Stomach (tissue), 9 donors: ENCODE measurements around the gene EIF4G1. TPM values are rescaled to one million over a fixed set of nuclear protein-coding genes. Genes with fewer than 3 reads are reported as not detected.

ENCODE experiments used
- DNase-seq, 2 donors: peaks; one replicate each; pipeline versions ENCODE4 v3.0.0 to v3.0.0-alpha.2; 2013 to 2019
- H3K27ac ChIP-seq, 5 donors: fragments of 200-600 bp in 4 of 5; sonication (generic) in 4 of 5; one replicate each; pipeline ENCODE4 v1.5.1; 2013 to 2019; ENCODE audit warnings: mild to moderate bottlenecking in 1 of 5, moderate library complexity in 1 of 5
- H3K27me3 ChIP-seq, 3 donors: fragments of 200-600 bp; sonication (generic); one replicate each; pipeline ENCODE4 v1.5.1; 2017 to 2019; ENCODE audit warnings: mixed run types in 1 of 3
- H3K36me3 ChIP-seq, 4 donors: fragments of 200-600 bp; sonication (generic); 1 replicate in 3 of 4; 2 replicates in 1 of 4; pipeline ENCODE4 v1.5.1; 2016 to 2019
- H3K4me1 ChIP-seq, 4 donors: fragments of 200-600 bp; sonication (generic); one replicate each; pipeline ENCODE4 v1.5.1; 2016 to 2019
- H3K4me3 ChIP-seq, 4 donors: fragments of 200-600 bp; sonication (generic) in 3 of 4; one replicate each; pipeline ENCODE4 v1.5.1; 2016 to 2019; ENCODE audit warnings: mild to moderate bottlenecking in 1 of 4
- H3K9me3 ChIP-seq, 4 donors: fragments of 200-600 bp; sonication (generic); one replicate each; pipeline ENCODE4 v1.5.1; 2016 to 2019
- EP300 ChIP-seq: sonication (generic); formaldehyde crosslinking; IDR thresholded peaks from one replicate; pipeline ENCODE4 v1.6.1; 2017; ENCODE audit warnings: antibody characterized with exemption
- POLR2A ChIP-seq, 4 donors: fragments of 450-650 bp; IDR thresholded peaks; one replicate each; pipeline ENCODE4 v1.6.1; 2016; ENCODE audit warnings: antibody characterized with exemption in 4 of 4, control low read depth in 2 of 4, mild to moderate bottlenecking in 1 of 4, moderate library complexity in 1 of 4
- POLR2AphosphoS5 ChIP-seq, 3 donors: sonication (generic); formaldehyde crosslinking; IDR thresholded peaks; one replicate each; pipeline ENCODE4 v1.6.1; 2016; ENCODE audit warnings: antibody characterized with exemption in 3 of 3
- WGBS, 5 donors: extraction: QIAGEN DNeasy Blood & Tissue Kit in 3 of 5; methylation state at CpG; one replicate each; pipeline versions ENCODE4 v1.1.5 to v1.1.7; 2013 to 2018; 5-methylcytosine and 5-hydroxymethylcytosine counted together
- intact Hi-C: fragments of 100-400 bp; cut with DNase I; formaldehyde crosslinking; loops from one replicate; pipeline ENCODE4 v1.15.1; 2023; ENCODE audit warnings: low total_unique reads
- polyA plus RNA-seq, 3 donors: library from polyadenylated mRNA; stranded (reverse); fragments of 200-250 nt; gene quantifications; one replicate each; pipeline ENCODE4 v1.2.3, GENCODE V29; 2013
- total RNA-seq, 5 donors: library from RNA; depleted of rRNA; stranded (reverse); fragments of >200 nt; gene quantifications; one replicate each; pipeline versions ENCODE4 v1.1.0 to v1.2.3, GENCODE V29; 2014 to 2016
- TF ChIP-seq, protein P1 (sequence below), 7 experiments: fragments of 450-650 bp in 4 of 7; fragments of 200-600 bp in 3 of 7; sonication (generic) in 3 of 7; IDR thresholded peaks; one replicate each; pipeline ENCODE4 v1.5.1; 2016 to 2019; ENCODE audit warnings: antibody characterized with exemption in 7 of 7, control low read depth in 2 of 7, mild to moderate bottlenecking in 1 of 7
- donor health status: healthy with polysubstance abuse.
- donor health status: Bipolar disorder and iron deficiency.
- donor health status: healthy.

EIF4G1 gene
- total and polyA plus RNA-seq, 8 donors, result 86.5 to 572 (median 181) TPM

DNA sequence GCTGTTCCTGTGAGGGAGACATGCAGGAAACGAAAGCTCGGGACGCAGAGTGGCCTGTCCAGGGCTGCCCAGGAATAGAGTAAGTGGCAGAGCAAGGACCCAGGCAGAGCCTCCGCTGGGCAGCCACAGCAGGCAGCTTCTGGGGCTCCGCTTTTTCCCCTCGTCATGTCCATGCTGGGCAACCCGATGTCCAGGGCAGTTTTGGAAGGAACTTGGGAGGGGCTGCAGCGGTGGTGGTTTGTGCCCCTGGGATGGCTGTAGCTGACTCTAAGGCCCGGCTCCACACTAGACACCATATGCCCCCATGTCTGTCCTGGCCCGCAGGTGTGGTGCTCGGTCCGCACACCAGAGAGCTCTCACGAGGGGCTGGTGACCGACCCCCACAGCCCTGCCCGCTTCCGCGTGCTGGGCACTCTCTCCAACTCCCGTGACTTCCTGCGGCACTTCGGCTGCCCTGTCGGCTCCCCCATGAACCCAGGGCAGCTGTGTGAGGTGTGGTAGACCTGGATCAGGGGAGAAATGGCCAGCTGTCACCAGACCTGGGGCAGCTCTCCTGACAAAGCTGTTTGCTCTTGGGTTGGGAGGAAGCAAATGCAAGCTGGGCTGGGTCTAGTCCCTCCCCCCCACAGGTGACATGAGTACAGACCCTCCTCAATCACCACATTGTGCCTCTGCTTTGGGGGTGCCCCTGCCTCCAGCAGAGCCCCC, 22.5 kb upstream of the EIF4G1 start:
- Histone ChIP-seq H3K36me3 (no peaks in the 10 kb centered on the region), H3K4me1 (peaks cover 0 to 5% (median 0%) of the 10 kb centered on the region in 4 donors), H3K4me3 (no peak overlapping the region), H3K27me3 (peaks cover 0 to 25% (median 0%) of the 10 kb centered on the region in 3 donors), H3K9me3 (no peaks in the 10 kb centered on the region), H3K27ac (no peak overlapping the region)
- DNase-seq, result no peak
- WGBS, 5 donors, result 91 to 95% (median 92%) methylated on average over 11 to 21 of the region's 21 CpGs
- no peak for TF ChIP-seq EP300
- TF ChIP-seq, protein P1, sequence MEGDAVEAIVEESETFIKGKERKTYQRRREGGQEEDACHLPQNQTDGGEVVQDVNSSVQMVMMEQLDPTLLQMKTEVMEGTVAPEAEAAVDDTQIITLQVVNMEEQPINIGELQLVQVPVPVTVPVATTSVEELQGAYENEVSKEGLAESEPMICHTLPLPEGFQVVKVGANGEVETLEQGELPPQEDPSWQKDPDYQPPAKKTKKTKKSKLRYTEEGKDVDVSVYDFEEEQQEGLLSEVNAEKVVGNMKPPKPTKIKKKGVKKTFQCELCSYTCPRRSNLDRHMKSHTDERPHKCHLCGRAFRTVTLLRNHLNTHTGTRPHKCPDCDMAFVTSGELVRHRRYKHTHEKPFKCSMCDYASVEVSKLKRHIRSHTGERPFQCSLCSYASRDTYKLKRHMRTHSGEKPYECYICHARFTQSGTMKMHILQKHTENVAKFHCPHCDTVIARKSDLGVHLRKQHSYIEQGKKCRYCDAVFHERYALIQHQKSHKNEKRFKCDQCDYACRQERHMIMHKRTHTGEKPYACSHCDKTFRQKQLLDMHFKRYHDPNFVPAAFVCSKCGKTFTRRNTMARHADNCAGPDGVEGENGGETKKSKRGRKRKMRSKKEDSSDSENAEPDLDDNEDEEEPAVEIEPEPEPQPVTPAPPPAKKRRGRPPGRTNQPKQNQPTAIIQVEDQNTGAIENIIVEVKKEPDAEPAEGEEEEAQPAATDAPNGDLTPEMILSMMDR (IDR thresholded peaks at IDR 0.05), result no peak
- TF ChIP-seq POLR2AphosphoS5 (IDR thresholded peaks at IDR 0.05), result no peak
- TF ChIP-seq POLR2A (IDR thresholded peaks at IDR 0.05), result no peak
- intact Hi-C loops, result no loop called here

DNA sequence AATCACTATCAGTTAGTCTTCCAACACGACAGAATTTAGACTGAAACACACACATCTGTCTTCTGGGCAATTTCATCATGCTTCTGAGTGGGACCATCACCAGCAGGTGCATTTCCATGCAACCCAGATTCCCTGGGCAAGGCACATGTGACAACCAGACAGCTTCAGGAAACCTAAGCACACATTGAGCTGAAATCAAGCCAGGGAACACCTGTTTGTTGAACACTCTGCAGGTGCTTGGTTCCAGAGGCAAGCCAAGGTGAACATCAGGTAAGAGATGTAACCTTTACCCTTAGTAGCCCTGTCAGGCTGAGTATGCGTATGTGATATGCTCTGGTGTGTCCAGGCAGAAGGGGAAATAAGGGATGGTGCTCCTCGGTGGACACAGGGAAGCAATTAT, 18.6 kb upstream of the EIF4G1 start:
- H3K27ac ChIP-seq, result no peak overlapping the region
- peaks cover 10 to 21% (median 18%) of the 10 kb centered on the region in 4 donors for H3K4me1 ChIP-seq
- DNase-seq, result peak in 1 of 2 donors; percentile 25
- WGBS, 5 donors, result 34 to 58% (median 53%) methylated on average over 3 of the region's 3 CpGs
- no peak for TF ChIP-seq POLR2A (IDR thresholded peaks at IDR 0.05)
- intact Hi-C loops, result no loop called here
- peaks cover 0 to under 1% (median 0%) of the 10 kb centered on the region in 3 donors for H3K27me3 ChIP-seq
- peaks cover 0 to 7% (median 6%) of the 10 kb centered on the region in 4 donors for H3K36me3 ChIP-seq
- H3K9me3 ChIP-seq, result no peaks in the 10 kb centered on the region
- H3K4me3 ChIP-seq, result no peak overlapping the region

DNA sequence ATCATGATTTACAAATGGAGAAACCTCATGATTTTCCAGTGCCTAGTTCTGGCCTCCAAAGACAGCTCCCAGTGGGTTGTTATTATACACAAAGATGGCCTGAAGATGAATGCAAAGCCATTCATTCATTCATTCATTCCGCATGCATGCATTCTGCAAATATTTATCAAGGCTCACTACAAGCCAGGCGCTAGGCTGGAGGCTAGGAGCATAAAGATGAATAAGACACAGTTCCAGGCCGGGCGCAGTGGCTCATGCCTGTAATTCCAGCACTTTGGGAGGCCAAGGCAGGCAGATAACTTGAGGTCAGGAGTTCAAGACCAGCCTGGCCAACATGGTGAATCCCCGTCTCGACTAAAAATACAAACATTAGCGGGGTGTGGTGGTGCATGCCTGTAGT, 17.8 kb upstream of the EIF4G1 start:
- Histone ChIP-seq H3K9me3 (no peaks in the 10 kb centered on the region), H3K27me3 (no peaks in the 10 kb centered on the region), H3K27ac (no peak overlapping the region), H3K4me1 (peaks cover 10 to 25% (median 21%) of the 10 kb centered on the region in 4 donors), H3K4me3 (no peak overlapping the region), H3K36me3 (peaks cover 5 to 16% (median 14%) of the 10 kb centered on the region in 4 donors)
- 70 to 88% (median 79%) methylated on average over 7 of the region's 7 CpGs for WGBS, 5 donors
- TF ChIP-seq POLR2A (IDR thresholded peaks at IDR 0.05) (no peak), POLR2AphosphoS5 (IDR thresholded peaks at IDR 0.05) (no peak), EP300 (no peak)
- TF ChIP-seq, protein P1 (IDR thresholded peaks at IDR 0.05), result no peak
- intact Hi-C loops, result no loop called here
- DNase-seq, result no peak

DNA sequence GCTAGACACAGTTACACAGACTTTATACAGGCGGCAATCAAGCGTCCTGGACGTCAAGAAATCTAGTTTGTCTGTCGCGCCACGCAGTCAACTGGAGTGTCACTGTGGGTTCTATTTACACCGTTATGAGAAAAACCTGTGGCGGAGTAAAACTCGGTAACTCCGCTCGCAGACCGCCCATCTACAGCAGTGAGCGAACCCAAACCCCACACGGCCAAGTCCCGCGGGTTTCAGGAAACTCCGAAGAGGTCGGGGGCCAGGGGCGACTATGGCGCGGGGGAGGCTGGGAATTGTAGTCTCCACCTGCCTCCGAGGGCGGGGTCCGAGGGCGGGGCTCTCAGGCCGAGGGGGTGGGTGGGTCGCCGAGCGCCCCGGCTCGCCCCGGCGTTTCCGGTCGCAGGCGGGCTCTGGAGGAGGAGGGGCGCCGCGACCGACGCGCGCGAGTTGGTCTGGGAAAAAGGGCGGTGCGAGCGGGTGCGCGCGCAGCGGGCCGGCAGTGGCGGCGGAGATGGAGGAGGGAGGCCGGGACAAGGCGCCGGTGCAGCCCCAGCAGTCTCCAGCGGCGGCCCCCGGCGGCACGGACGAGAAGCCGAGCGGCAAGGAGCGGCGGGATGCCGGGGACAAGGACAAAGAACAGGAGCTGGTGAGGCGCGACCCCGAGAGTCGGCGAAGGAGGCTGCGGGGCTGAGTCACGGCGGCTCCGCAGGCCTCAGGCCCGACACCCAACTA, 15.5 kb upstream of the EIF4G1 start, which contains the start of gene PSMD2:
Gene PSMD2, plus strand, starts transcription at position 483 of the 729 bp plus-strand sequence. Its CDS starts 26 bp downstream, at position 509.
- 0 to 1% (median 0%) methylated on average over 34 to 78 of the region's 78 CpGs for WGBS, 5 donors
- TF ChIP-seq EP300, result no peak
- peak in 1 of 4 donors; percentile 43 for TF ChIP-seq POLR2A (IDR thresholded peaks at IDR 0.05)
- TF ChIP-seq POLR2AphosphoS5 (IDR thresholded peaks at IDR 0.05), result peak; percentile 67 to 92 (median 76)
- Histone ChIP-seq H3K9me3 (no peaks in the 10 kb centered on the region), H3K4me3 (peak within 1 kb of the TSS; percentile 95 to 96 (median 95)), H3K27ac (peak within 1 kb of the TSS; percentile 79 to 88 (median 85)), H3K27me3 (no peaks in the 10 kb centered on the region), H3K4me1 (peaks cover 10 to 34% (median 21%) of the 10 kb centered on the region in 4 donors), H3K36me3 (peaks cover 27 to 39% (median 38%) of the 10 kb centered on the region in 4 donors)
- DNase-seq, result peak; percentile 98 to 99
- intact Hi-C loops, result no loop called here
